ENCODE measurements around the gene SH3GL3.

SH3GL3 gene

GRCh38 chr15:83610901-83611685, 164.0 kb downstream of the SH3GL3 start:
- in situ Hi-C loops (cut with MboI; ENCODE audit: low sequenced_read_pairs) = no loop called here

GRCh38 chr15:83612226-83612625, 165.1 kb downstream of the SH3GL3 start:
- in situ Hi-C loops (cut with MboI; ENCODE audit: low sequenced_read_pairs) = no loop called here

- in situ Hi-C loops (cut with MboI; ENCODE audit: low sequenced_read_pairs) = no loop called here
Observed at GRCh38 chr15:83612898-83613635, 165.9 kb downstream of the SH3GL3 start.

- in situ Hi-C loops (cut with MboI; ENCODE audit: low sequenced_read_pairs) = no loop called here
Observed at GRCh38 chr15:83613714-83614113, 166.6 kb downstream of the SH3GL3 start.

GRCh38 chr15:83616840-83617239, 169.7 kb downstream of the SH3GL3 start:
- in situ Hi-C loops (cut with MboI; ENCODE audit: low sequenced_read_pairs) = no loop called here

- in situ Hi-C loops (cut with MboI; ENCODE audit: low sequenced_read_pairs) = no loop called here
Observed at GRCh38 chr15:83626171-83626802, 179.1 kb downstream of the SH3GL3 start.

GRCh38 chr15:83631534-83631933, 184.4 kb downstream of the SH3GL3 start:
- in situ Hi-C loops (cut with MboI; ENCODE audit: low sequenced_read_pairs) = no loop called here

GRCh38 chr15:83643201-83643600, 196.1 kb downstream of the SH3GL3 start:
- in situ Hi-C loops (cut with MboI; ENCODE audit: low sequenced_read_pairs) = no loop called here

GRCh38 chr15:83644439-83644838, 197.3 kb downstream of the SH3GL3 start:
- in situ Hi-C loops (cut with MboI; ENCODE audit: low sequenced_read_pairs) = no loop called here

- in situ Hi-C loops (cut with MboI; ENCODE audit: low sequenced_read_pairs) = no loop called here
Observed at GRCh38 chr15:83650831-83651230, 203.7 kb downstream of the SH3GL3 start.

- in situ Hi-C loops (cut with MboI; ENCODE audit: low sequenced_read_pairs) = no loop called here
Observed at GRCh38 chr15:83651541-83651940, 204.4 kb downstream of the SH3GL3 start.

GRCh38 chr15:83652626-83653204, 205.6 kb downstream of the SH3GL3 start:
- in situ Hi-C loops (cut with MboI; ENCODE audit: low sequenced_read_pairs) = no loop called here

- in situ Hi-C loops (cut with MboI; ENCODE audit: low sequenced_read_pairs) = no loop called here
Observed at GRCh38 chr15:83653288-83653638, 206.1 kb downstream of the SH3GL3 start.

GRCh38 chr15:83653639-83654378, 206.7 kb downstream of the SH3GL3 start, which contains the start of gene ADAMTSL3:
ADAMTSL3 (plus strand) TSS chr15:83654123; CDS start chr15:83655762, 1,639 bp downstream.
- in situ Hi-C loops (cut with MboI; ENCODE audit: low sequenced_read_pairs) = no loop called here

- in situ Hi-C loops (cut with MboI; ENCODE audit: low sequenced_read_pairs) = no loop called here
Observed at GRCh38 chr15:83654379-83655236, 207.5 kb downstream of the SH3GL3 start.

GRCh38 chr15:83655237-83655616, 208.1 kb downstream of the SH3GL3 start:
- in situ Hi-C loops (cut with MboI; ENCODE audit: low sequenced_read_pairs) = no loop called here

GRCh38 chr15:83656192-83656591, 209.1 kb downstream of the SH3GL3 start:
- in situ Hi-C loops (cut with MboI; ENCODE audit: low sequenced_read_pairs) = no loop called here

- in situ Hi-C loops (cut with MboI; ENCODE audit: low sequenced_read_pairs) = no loop called here
Observed at GRCh38 chr15:83656943-83657528, 209.9 kb downstream of the SH3GL3 start.

- in situ Hi-C loops (cut with MboI; ENCODE audit: low sequenced_read_pairs) = no loop called here
Observed at GRCh38 chr15:83657549-83657948, 210.4 kb downstream of the SH3GL3 start.

Measured in HL-60/S4 treated with retinoic acid at 250 ng/mL for 4 days and 3 days (cell line).